Esophagus muscularis mucosa (tissue), 3 donors: Measurements from ENCODE around the gene UBASH3B.

ENCODE experiments used
- EP300 ChIP-seq: sonication (generic); formaldehyde crosslinking; IDR thresholded peaks from one replicate; pipeline ENCODE4 v1.6.1; 2017; ENCODE audit warnings: antibody characterized with exemption
- TF ChIP-seq, protein P1 (sequence below), 3 experiments: fragments of 200-600 bp in 2 of 3; fragments of 450-650 bp in 1 of 3; sonication (generic) in 2 of 3; IDR thresholded peaks; one replicate each; pipeline ENCODE4 v1.5.1; 2017 to 2019; ENCODE audit warnings: antibody characterized with exemption in 3 of 3, mild to moderate bottlenecking in 2 of 3, moderate library complexity in 1 of 3

DNA sequence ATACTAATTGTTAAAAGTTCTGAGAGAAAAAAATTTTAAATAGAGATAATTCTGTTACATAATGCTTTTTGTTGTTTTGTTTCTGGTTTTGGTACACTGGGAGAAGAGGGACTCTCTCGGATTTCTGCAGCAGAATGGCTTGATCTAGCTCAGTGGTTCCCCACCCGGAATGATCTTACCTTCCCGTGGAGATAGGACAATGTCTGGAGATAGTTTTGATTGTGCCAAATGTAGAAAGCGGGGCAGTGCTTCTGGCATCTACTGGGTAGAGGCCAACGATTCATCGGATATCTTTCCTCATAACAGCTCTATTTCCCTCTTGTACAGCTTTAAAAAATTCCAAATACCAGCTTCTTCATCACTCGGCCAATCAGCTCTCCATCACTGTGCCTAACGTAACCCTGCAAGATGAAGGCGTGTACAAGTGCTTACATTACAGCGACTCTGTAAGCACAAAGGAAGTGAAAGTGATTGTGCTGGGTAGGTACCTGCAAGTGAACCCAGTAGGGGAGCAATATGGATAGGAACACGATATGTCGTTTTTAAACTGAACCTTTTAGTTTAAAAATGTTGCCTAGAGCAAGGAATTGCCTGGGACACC lies 195.9 kb downstream of the UBASH3B start:
- no peak for TF ChIP-seq EP300
- TF ChIP-seq, protein P1, sequence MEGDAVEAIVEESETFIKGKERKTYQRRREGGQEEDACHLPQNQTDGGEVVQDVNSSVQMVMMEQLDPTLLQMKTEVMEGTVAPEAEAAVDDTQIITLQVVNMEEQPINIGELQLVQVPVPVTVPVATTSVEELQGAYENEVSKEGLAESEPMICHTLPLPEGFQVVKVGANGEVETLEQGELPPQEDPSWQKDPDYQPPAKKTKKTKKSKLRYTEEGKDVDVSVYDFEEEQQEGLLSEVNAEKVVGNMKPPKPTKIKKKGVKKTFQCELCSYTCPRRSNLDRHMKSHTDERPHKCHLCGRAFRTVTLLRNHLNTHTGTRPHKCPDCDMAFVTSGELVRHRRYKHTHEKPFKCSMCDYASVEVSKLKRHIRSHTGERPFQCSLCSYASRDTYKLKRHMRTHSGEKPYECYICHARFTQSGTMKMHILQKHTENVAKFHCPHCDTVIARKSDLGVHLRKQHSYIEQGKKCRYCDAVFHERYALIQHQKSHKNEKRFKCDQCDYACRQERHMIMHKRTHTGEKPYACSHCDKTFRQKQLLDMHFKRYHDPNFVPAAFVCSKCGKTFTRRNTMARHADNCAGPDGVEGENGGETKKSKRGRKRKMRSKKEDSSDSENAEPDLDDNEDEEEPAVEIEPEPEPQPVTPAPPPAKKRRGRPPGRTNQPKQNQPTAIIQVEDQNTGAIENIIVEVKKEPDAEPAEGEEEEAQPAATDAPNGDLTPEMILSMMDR (IDR thresholded peaks at IDR 0.05), result no peak
